ENCODE measurements around the gene SLC37A4. TPM values are rescaled to one million over a fixed set of nuclear protein-coding genes. Genes with fewer than 3 reads are reported as not detected.

The SLC37A4 gene
- total and polyA plus RNA-seq, 3 donors from 2014 or later: 23.8 to 27.7 (median 26.0) TPM

GRCh38 chr11:119056421-119056999 is 25.8 kb upstream of the SLC37A4 start:
- Histone ChIP-seq H3K27me3 (no peaks in the 10 kb centered on the region), H3K4me3 (peak overlapping the region; percentile 90 to 96), H3K9me3 (no peaks in the 10 kb centered on the region), H3K36me3 (ENCODE audit: low read depth, missing control alignments) (no peaks in the 10 kb centered on the region), H3K27ac (peak overlapping the region; percentile 63 to 83), H3K4me1 (peaks cover 12% of the 10 kb centered on the region)
- DNase-seq: peak; percentile 29
- no peak for TF ChIP-seq CTCF (IDR thresholded peaks at IDR 0.05)
- TF ChIP-seq POLR2A (IDR thresholded peaks at IDR 0.05): no peak
- 0 to 1% methylated on average over 8 to 29 of the region's 48 CpGs for WGBS, 2 donors
- intact Hi-C loops (cut with DNase I; ENCODE audit: low total_unique reads): loop anchor here (5.0 kb wide), 1 partner anchor 41 kb away; a partner anchor contains a TSS

DNA sequence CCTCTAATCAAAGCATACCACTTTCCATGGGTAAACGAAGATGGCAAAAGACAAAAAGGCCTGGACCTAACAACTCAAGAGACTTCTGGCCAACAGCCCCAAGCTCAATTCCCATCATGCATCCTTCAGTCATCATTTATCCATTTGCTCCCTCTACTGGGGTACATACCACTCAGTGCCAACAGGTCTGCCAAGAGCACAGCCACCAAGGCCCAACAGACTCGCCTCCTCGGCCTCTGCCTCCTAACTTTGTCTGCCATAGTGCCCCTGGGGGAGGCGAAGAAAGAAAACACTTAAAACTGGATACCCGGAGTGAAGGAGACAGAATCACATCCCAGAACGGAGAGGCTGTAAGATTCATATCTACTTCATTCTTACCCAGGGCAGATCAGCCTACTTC is 25.2 kb upstream of the SLC37A4 start:
- no peak for DNase-seq
- Histone ChIP-seq H3K27me3 (no peaks in the 10 kb centered on the region), H3K4me1 (peaks cover 12% of the 10 kb centered on the region), H3K4me3 (peak overlapping the region; percentile 90 to 96), H3K27ac (peak overlapping the region in 1 of 2 donors; percentile 63), H3K36me3 (ENCODE audit: low read depth, missing control alignments) (no peaks in the 10 kb centered on the region), H3K9me3 (no peaks in the 10 kb centered on the region)
- TF ChIP-seq POLR2A (IDR thresholded peaks at IDR 0.05) (no peak), CTCF (IDR thresholded peaks at IDR 0.05) (no peak)
- 37 to 39% methylated on average over 6 of the region's 6 CpGs for WGBS, 2 donors
- intact Hi-C loops (cut with DNase I; ENCODE audit: low total_unique reads): loop anchor here (5.0 kb wide), 1 partner anchor 41 kb away; a partner anchor contains a TSS

DNA sequence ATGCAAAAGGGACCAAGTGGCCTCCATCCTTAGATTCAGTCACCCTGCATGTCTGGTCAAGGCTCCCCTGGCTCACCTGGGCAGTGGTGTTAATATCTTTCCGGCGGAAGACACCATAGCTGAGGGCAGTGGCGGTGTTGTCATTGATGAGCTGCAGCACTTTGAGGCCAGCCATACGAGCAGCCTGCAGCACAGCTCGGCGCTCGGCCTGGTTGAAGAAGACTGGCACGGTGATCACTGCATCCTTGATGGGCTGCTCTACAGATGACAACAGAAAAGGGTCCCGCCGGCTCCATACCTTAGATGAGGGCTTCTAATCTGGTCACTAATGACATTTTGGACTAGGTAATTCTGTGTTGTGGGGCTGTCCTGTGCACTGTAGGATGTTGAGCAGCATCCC is 23.7 kb upstream of the SLC37A4 start:
- no peaks in the 10 kb centered on the region for H3K9me3 ChIP-seq
- H3K27me3 ChIP-seq: no peaks in the 10 kb centered on the region
- no peak overlapping the region for H3K4me3 ChIP-seq
- DNase-seq: no peak
- intact Hi-C loops (cut with DNase I; ENCODE audit: low total_unique reads): no loop called here
- H3K36me3 ChIP-seq (ENCODE audit: low read depth, missing control alignments): no peaks in the 10 kb centered on the region
- WGBS, 2 donors: 98 to 99% methylated on average over 10 of the region's 10 CpGs
- no peak overlapping the region for H3K27ac ChIP-seq
- no peak for TF ChIP-seq POLR2A (IDR thresholded peaks at IDR 0.05)
- TF ChIP-seq CTCF (IDR thresholded peaks at IDR 0.05): no peak
- peaks cover 12% of the 10 kb centered on the region for H3K4me1 ChIP-seq

DNA sequence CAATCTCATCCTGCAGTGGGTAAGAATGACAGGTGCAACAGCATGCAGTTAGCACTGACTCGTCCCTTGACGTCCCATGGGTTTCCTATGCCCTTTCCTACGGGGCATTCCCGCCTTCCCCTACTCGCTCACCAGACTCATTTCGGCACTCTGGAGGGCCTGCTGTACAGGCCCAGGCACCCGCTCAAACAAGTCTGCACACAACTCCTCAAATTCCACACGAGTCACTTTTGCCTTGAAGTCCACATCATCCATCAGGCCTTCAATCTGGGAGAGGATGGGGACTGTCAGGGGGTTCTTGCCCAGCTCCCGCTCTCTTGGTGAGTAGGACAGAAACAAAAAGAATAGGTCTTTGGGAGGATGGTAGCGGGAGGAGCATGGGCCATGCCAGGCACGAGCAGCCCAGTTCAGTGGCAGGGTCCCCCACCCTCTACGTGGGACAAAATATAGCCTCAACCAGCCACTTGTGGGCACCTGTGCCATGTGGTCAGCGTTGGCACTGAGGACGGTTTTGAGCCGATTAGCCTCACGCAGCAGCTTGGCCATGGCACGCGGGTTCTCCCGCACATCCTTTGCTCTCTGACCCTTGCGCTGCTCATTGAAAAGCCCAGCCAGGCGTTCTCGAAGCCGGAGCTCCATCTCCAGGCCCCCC is 21.6 kb upstream of the SLC37A4 start:
- intact Hi-C loops (cut with DNase I; ENCODE audit: low total_unique reads): no loop called here
- WGBS, 2 donors: 95 to 96% methylated on average over 23 of the region's 23 CpGs
- Histone ChIP-seq H3K4me1 (peaks cover 7% of the 10 kb centered on the region), H3K27ac (no peak overlapping the region), H3K27me3 (no peaks in the 10 kb centered on the region), H3K4me3 (no peak overlapping the region), H3K9me3 (no peaks in the 10 kb centered on the region), H3K36me3 (ENCODE audit: low read depth, missing control alignments) (no peaks in the 10 kb centered on the region)
- TF ChIP-seq CTCF (IDR thresholded peaks at IDR 0.05): no peak
- TF ChIP-seq POLR2A (IDR thresholded peaks at IDR 0.05): no peak
- DNase-seq: no peak

Measured in testis (tissue), 3 donors.